ENCODE data around the gene NAA35.

- TF ChIP-seq RNF2 (IDR thresholded peaks at IDR 0.05; ENCODE audit: borderline replicate concordance, low read depth, low read length, missing control alignments, poor library complexity, severe bottlenecking) (no peak), CEBPB (IDR thresholded peaks at IDR 0.05; ENCODE audit: low read depth, low read length) (no peak), SP4 (IDR thresholded peaks at IDR 0.05; ENCODE audit: low read length) (no peak), POLR2A (IDR thresholded peaks at IDR 0.05; ENCODE audit: control extremely low read depth in 1 of 2, low read depth in 2 of 2, low read length in 2 of 2) (no peak), USF2 (IDR thresholded peaks at IDR 0.05; ENCODE audit: low read length) (no peak), CBX8 (IDR thresholded peaks at IDR 0.05; ENCODE audit: borderline replicate concordance, low read depth, low read length) (no peak), MAX (IDR thresholded peaks at IDR 0.05) (no peak), EZH2 (IDR thresholded peaks at IDR 0.05; ENCODE audit: low read depth, low read length, severe bottlenecking) (no peak), NRF1 (IDR thresholded peaks at IDR 0.05; ENCODE audit: low read depth, low read length) (no peak), ZNF274 (IDR thresholded peaks at IDR 0.05; ENCODE audit: borderline replicate concordance, extremely low read depth, low read length) (no peak), YY1 (IDR thresholded peaks at IDR 0.05; ENCODE audit: low read depth, low read length) (no peak)
- TF ChIP-seq, protein P1, sequence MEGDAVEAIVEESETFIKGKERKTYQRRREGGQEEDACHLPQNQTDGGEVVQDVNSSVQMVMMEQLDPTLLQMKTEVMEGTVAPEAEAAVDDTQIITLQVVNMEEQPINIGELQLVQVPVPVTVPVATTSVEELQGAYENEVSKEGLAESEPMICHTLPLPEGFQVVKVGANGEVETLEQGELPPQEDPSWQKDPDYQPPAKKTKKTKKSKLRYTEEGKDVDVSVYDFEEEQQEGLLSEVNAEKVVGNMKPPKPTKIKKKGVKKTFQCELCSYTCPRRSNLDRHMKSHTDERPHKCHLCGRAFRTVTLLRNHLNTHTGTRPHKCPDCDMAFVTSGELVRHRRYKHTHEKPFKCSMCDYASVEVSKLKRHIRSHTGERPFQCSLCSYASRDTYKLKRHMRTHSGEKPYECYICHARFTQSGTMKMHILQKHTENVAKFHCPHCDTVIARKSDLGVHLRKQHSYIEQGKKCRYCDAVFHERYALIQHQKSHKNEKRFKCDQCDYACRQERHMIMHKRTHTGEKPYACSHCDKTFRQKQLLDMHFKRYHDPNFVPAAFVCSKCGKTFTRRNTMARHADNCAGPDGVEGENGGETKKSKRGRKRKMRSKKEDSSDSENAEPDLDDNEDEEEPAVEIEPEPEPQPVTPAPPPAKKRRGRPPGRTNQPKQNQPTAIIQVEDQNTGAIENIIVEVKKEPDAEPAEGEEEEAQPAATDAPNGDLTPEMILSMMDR (IDR thresholded peaks at IDR 0.05; ENCODE audit: control extremely low read depth in 1 of 3, insufficient read depth in 1 of 3, low read depth in 1 of 3, low read length in 3 of 3) = no peak
These were observed 113.7 kb downstream of the NAA35 start for GRCh38 chr9:86054695-86055094.
